ENCODE results near the gene DEPDC1. TPM values are rescaled to one million over a fixed set of nuclear protein-coding genes. Genes with fewer than 3 reads are reported as not detected.

Gene DEPDC1
- total RNA-seq, 1 donor from 2014 or later, result 4.6 TPM

- no peak for DNase-seq (ENCODE audit: low spot score)
- Mint-ChIP-seq H3K27me3 (ENCODE audit: unreplicated experiment) (no peaks in the 10 kb centered on the region), H3K36me3 (ENCODE audit: low read depth, unreplicated experiment) (no peaks in the 10 kb centered on the region), H3K4me1 (ENCODE audit: unreplicated experiment) (no peaks in the 10 kb centered on the region), H3K9me3 (ENCODE audit: unreplicated experiment) (no peaks in the 10 kb centered on the region), H3K4me3 (ENCODE audit: unreplicated experiment) (no peak overlapping the region), H3K27ac (ENCODE audit: unreplicated experiment) (no peak overlapping the region)
- TF ChIP-seq, protein P1, sequence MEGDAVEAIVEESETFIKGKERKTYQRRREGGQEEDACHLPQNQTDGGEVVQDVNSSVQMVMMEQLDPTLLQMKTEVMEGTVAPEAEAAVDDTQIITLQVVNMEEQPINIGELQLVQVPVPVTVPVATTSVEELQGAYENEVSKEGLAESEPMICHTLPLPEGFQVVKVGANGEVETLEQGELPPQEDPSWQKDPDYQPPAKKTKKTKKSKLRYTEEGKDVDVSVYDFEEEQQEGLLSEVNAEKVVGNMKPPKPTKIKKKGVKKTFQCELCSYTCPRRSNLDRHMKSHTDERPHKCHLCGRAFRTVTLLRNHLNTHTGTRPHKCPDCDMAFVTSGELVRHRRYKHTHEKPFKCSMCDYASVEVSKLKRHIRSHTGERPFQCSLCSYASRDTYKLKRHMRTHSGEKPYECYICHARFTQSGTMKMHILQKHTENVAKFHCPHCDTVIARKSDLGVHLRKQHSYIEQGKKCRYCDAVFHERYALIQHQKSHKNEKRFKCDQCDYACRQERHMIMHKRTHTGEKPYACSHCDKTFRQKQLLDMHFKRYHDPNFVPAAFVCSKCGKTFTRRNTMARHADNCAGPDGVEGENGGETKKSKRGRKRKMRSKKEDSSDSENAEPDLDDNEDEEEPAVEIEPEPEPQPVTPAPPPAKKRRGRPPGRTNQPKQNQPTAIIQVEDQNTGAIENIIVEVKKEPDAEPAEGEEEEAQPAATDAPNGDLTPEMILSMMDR (IDR thresholded peaks at IDR 0.05; ENCODE audit: unreplicated experiment), result no peak
Measured at GRCh38 chr1:68506386-68506785, 9.5 kb upstream of the DEPDC1 start.

- Mint-ChIP-seq H3K27ac (ENCODE audit: unreplicated experiment) (no peak overlapping the region), H3K27me3 (ENCODE audit: unreplicated experiment) (no peaks in the 10 kb centered on the region), H3K9me3 (ENCODE audit: unreplicated experiment) (no peaks in the 10 kb centered on the region), H3K4me1 (ENCODE audit: unreplicated experiment) (no peaks in the 10 kb centered on the region), H3K4me3 (ENCODE audit: unreplicated experiment) (no peak overlapping the region), H3K36me3 (ENCODE audit: low read depth, unreplicated experiment) (no peaks in the 10 kb centered on the region)
- TF ChIP-seq, protein P1 (IDR thresholded peaks at IDR 0.05; ENCODE audit: unreplicated experiment), result no peak
- DNase-seq (ENCODE audit: low spot score), result no peak
Measured at GRCh38 chr1:68503085-68503484, 6.2 kb upstream of the DEPDC1 start.

- TF ChIP-seq, protein P1 (IDR thresholded peaks at IDR 0.05; ENCODE audit: unreplicated experiment), result no peak
- H3K4me3 Mint-ChIP-seq (ENCODE audit: unreplicated experiment), result peak overlapping the region; percentile 94
- H3K27me3 Mint-ChIP-seq (ENCODE audit: unreplicated experiment), result no peaks in the 10 kb centered on the region
- DNase-seq (ENCODE audit: low spot score), result no peak
- H3K4me1 Mint-ChIP-seq (ENCODE audit: unreplicated experiment), result no peaks in the 10 kb centered on the region
- H3K9me3 Mint-ChIP-seq (ENCODE audit: unreplicated experiment), result no peaks in the 10 kb centered on the region
- no peaks in the 10 kb centered on the region for H3K36me3 Mint-ChIP-seq (ENCODE audit: low read depth, unreplicated experiment)
- H3K27ac Mint-ChIP-seq (ENCODE audit: unreplicated experiment), result no peak overlapping the region
Measured at GRCh38 chr1:68497358-68497698, 446 bp upstream of the DEPDC1 start.

GRCh38 chr1:68495968-68496679 is 758 bp downstream of the DEPDC1 start:
- Mint-ChIP-seq H3K4me1 (ENCODE audit: unreplicated experiment) (no peaks in the 10 kb centered on the region), H3K36me3 (ENCODE audit: low read depth, unreplicated experiment) (no peaks in the 10 kb centered on the region), H3K27ac (ENCODE audit: unreplicated experiment) (no peak overlapping the region), H3K27me3 (ENCODE audit: unreplicated experiment) (no peaks in the 10 kb centered on the region), H3K4me3 (ENCODE audit: unreplicated experiment) (peak overlapping the region; percentile 94), H3K9me3 (ENCODE audit: unreplicated experiment) (no peaks in the 10 kb centered on the region)
- TF ChIP-seq, protein P1 (IDR thresholded peaks at IDR 0.05; ENCODE audit: unreplicated experiment), result no peak
- peak; percentile 3 for DNase-seq (ENCODE audit: low spot score)

DNA sequence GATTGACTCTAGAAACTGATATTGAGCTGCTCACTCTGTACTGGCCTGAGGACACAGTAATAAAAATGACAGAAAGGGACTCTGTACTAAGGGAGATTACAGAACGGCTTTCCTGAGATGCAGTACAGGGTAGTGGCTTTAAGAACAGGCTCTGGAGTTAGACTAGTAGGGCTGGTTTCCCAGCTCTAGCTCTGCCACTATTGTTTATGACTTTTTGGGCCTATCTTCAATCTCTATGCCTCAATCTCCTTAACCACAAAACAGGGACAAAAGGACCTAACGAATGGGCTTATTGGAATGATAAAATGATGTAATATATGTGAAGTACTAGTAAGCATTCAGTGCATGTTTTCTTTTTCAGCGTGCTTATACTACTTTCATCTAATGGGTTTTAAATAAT is 1.4 kb downstream of the DEPDC1 start:
- TF ChIP-seq, protein P1 (IDR thresholded peaks at IDR 0.05; ENCODE audit: unreplicated experiment), result no peak
- Mint-ChIP-seq H3K27me3 (ENCODE audit: unreplicated experiment) (no peaks in the 10 kb centered on the region), H3K27ac (ENCODE audit: unreplicated experiment) (no peak overlapping the region), H3K9me3 (ENCODE audit: unreplicated experiment) (no peaks in the 10 kb centered on the region), H3K36me3 (ENCODE audit: low read depth, unreplicated experiment) (no peaks in the 10 kb centered on the region), H3K4me1 (ENCODE audit: unreplicated experiment) (no peaks in the 10 kb centered on the region), H3K4me3 (ENCODE audit: unreplicated experiment) (no peak overlapping the region)
- no peak for DNase-seq (ENCODE audit: low spot score)
